MCF 10A (cell line): ENCODE results near the gene DIP2C. TPM values are rescaled to one million over a fixed set of nuclear protein-coding genes. Genes with fewer than 3 reads are reported as not detected.

Experiments
- BruUV-seq: library from RNA; stranded (reverse); fragments of 400-500 nt; replicated peaks from 2 replicates; lab custom pipeline; 2021; lab: Mats Ljungman, UMichigan
- CTCF ChIA-PET: fragments of 300-600 bp; sonication (Branson Sonifier 250); formaldehyde crosslinking; extraction: SDS; loops from one replicate; lab custom pipeline; 2021; ENCODE audit warnings: antibody characterized with exemption, inconsistent platforms; lab: Yijun Ruan, JAX
- POLR2A ChIA-PET: fragments of 300-600, 350-650 bp; sonication (Branson Sonifier 250); formaldehyde crosslinking; extraction: SDS; loops from one replicate; lab custom pipeline; 2020; ENCODE audit warnings: antibody characterized with exemption, inconsistent platforms; lab: Yijun Ruan, JAX
- DNase-seq: peaks from one replicate; pipeline ENCODE4 v3.0.0-alpha.2; 2018; ENCODE audit not compliant: unreplicated experiment
- H3K27ac Mint-ChIP-seq: one replicate; pipeline ENCODE4 v1.8.0; 2022; ENCODE audit warnings: mild to moderate bottlenecking, low read depth, mixed read lengths; ENCODE audit not compliant: unreplicated experiment
- H3K27me3 Mint-ChIP-seq: one replicate; pipeline ENCODE4 v1.8.0; 2022; ENCODE audit warnings: mixed read lengths; ENCODE audit not compliant: insufficient read depth, unreplicated experiment
- H3K36me3 Mint-ChIP-seq: one replicate; pipeline ENCODE4 v1.8.0; 2022; ENCODE audit warnings: mild to moderate bottlenecking, moderate library complexity, mixed read lengths; ENCODE audit not compliant: insufficient read depth, unreplicated experiment
- H3K4me1 Mint-ChIP-seq: one replicate; pipeline ENCODE4 v1.8.0; 2022; ENCODE audit warnings: mixed read lengths; ENCODE audit not compliant: insufficient read depth, unreplicated experiment
- H3K4me3 Mint-ChIP-seq: one replicate; pipeline ENCODE4 v1.8.0; 2022; ENCODE audit warnings: mild to moderate bottlenecking, moderate library complexity, mixed read lengths; ENCODE audit not compliant: unreplicated experiment
- H3K9me3 Mint-ChIP-seq: one replicate; pipeline ENCODE4 v1.8.0; 2022; ENCODE audit warnings: mixed read lengths; ENCODE audit not compliant: unreplicated experiment
- CTCF ChIP-seq: fragments of 200-600 bp; IDR thresholded peaks from one replicate; pipeline ENCODE4 v1.8.0; 2022; ENCODE audit warnings: antibody characterized with exemption, mild to moderate bottlenecking; ENCODE audit not compliant: unreplicated experiment
- intact Hi-C: fragments of 100-400 bp; cut with micrococcal nuclease; formaldehyde crosslinking; loops from 2 replicates; pipeline ENCODE4 v1.14.1; 2022
- total RNA-seq: library from RNA; stranded (reverse); gene quantifications from 2 replicates; pipeline ENCODE4 v1.2.3, GENCODE V29; 2022

DIP2C gene
- total RNA-seq, 1 experiment from 2014 or later: 0.37 TPM

- H3K4me3 Mint-ChIP-seq: no peak overlapping the region
- no peaks in the 10 kb centered on the region for H3K9me3 Mint-ChIP-seq
- no peak overlapping the region for H3K27ac Mint-ChIP-seq
- H3K36me3 Mint-ChIP-seq: no peaks in the 10 kb centered on the region
- peaks cover 7% of the 10 kb centered on the region for H3K4me1 Mint-ChIP-seq
- BruUV-seq: no TSS peak
- H3K27me3 Mint-ChIP-seq: no peaks in the 10 kb centered on the region
- no peak for TF ChIP-seq CTCF
- POLR2A ChIA-PET: no interaction called here
- DNase-seq: no peak
- intact Hi-C loops: no loop called here
- CTCF ChIA-PET: interaction anchor here (0.6 to 0.7 kb wide), 2 partner anchors 84 to 334 kb away, joined by 3 to 5 read pairs; no protein-coding TSS in a partner anchor
These were observed 390.0 kb downstream of the DIP2C start for GRCh38 chr10:299512-299911.

- TF ChIP-seq CTCF: no peak
- H3K4me3 Mint-ChIP-seq: no peak overlapping the region
- ChIA-PET POLR2A (interaction anchor here (0.5 kb wide), 1 partner anchor 40 kb away, joined by 3 read pairs; no protein-coding TSS in a partner anchor), CTCF (interaction anchor here (0.7 kb wide), 1 partner anchor 14 kb away, joined by 3 read pairs; no protein-coding TSS in a partner anchor)
- H3K4me1 Mint-ChIP-seq: peaks cover 7% of the 10 kb centered on the region
- H3K36me3 Mint-ChIP-seq: no peaks in the 10 kb centered on the region
- peaks cover 2% of the 10 kb centered on the region for H3K27me3 Mint-ChIP-seq
- H3K9me3 Mint-ChIP-seq: no peaks in the 10 kb centered on the region
- H3K27ac Mint-ChIP-seq: no peak overlapping the region
- no TSS peak for BruUV-seq
- intact Hi-C loops: no loop called here
- no peak for DNase-seq
These were observed 391.4 kb downstream of the DIP2C start for GRCh38 chr10:298033-298432.

- Mint-ChIP-seq H3K4me1 (peaks cover 7% of the 10 kb centered on the region), H3K9me3 (no peaks in the 10 kb centered on the region), H3K27ac (peak overlapping the region; percentile 31), H3K27me3 (peaks cover 6% of the 10 kb centered on the region), H3K36me3 (no peaks in the 10 kb centered on the region), H3K4me3 (no peak overlapping the region)
- no TSS peak for BruUV-seq
- intact Hi-C loops: no loop called here
- ChIA-PET POLR2A (no interaction called here), CTCF (interaction anchor here (0.7 kb wide), 1 partner anchor 14 kb away, joined by 3 read pairs; no protein-coding TSS in a partner anchor)
- TF ChIP-seq CTCF: no peak
- DNase-seq: no peak
These were observed 391.9 kb downstream of the DIP2C start for GRCh38 chr10:297567-297966.

- Mint-ChIP-seq H3K27ac (no peak overlapping the region), H3K4me3 (no peak overlapping the region), H3K9me3 (no peaks in the 10 kb centered on the region), H3K36me3 (no peaks in the 10 kb centered on the region), H3K4me1 (peaks cover 7% of the 10 kb centered on the region), H3K27me3 (peaks cover 22% of the 10 kb centered on the region)
- TF ChIP-seq CTCF: no peak
- no TSS peak for BruUV-seq
- intact Hi-C loops: no loop called here
- no peak for DNase-seq
- ChIA-PET POLR2A (no interaction called here), CTCF (no interaction called here)
These were observed 395.8 kb downstream of the DIP2C start for GRCh38 chr10:293636-294035.
